WTC11 (cell line): ENCODE data around the gene ADGRV1. TPM values are rescaled to one million over a fixed set of nuclear protein-coding genes. Genes with fewer than 3 reads are reported as not detected.

Source experiments
- ATAC-seq: fragments of 200-7000 bp; cut with Tn5 transposase; 2 replicates; pipeline ENCODE4 v1.10.0; 2021; ENCODE audit warnings: mild to moderate bottlenecking, moderate library complexity
- CTCF ChIA-PET: fragments of 300-600 bp; sonication (Branson Sonifier 250); formaldehyde crosslinking; loops from one replicate; lab custom pipeline; 2021; ENCODE audit warnings: antibody characterized with exemption; lab: Charles Lee
- POLR2A ChIA-PET: fragments of 350-600 bp; sonication (Branson Sonifier 250); formaldehyde crosslinking; loops from one replicate; lab custom pipeline; 2021; ENCODE audit warnings: antibody characterized with exemption; lab: Charles Lee
- DNase-seq: peaks from one replicate; pipeline ENCODE4 v3.0.0; 2021; ENCODE audit warnings: low spot score
- H3K27ac Mint-ChIP-seq: 2 replicates; pipeline ENCODE4 v1.8.0; 2021; ENCODE audit warnings: mixed read lengths
- H3K27me3 Mint-ChIP-seq: 2 replicates; pipeline ENCODE4 v1.8.0; 2021; ENCODE audit warnings: low read depth, mild to moderate bottlenecking, moderate library complexity, mixed read lengths
- H3K36me3 Mint-ChIP-seq: 2 replicates; pipeline ENCODE4 v1.8.0; 2021; ENCODE audit warnings: mixed read lengths
- H3K4me1 Mint-ChIP-seq: 2 replicates; pipeline ENCODE4 v1.8.0; 2022; ENCODE audit warnings: mixed read lengths
- H3K4me3 Mint-ChIP-seq: 2 replicates; pipeline ENCODE4 v1.8.0; 2021; ENCODE audit warnings: mild to moderate bottlenecking, moderate library complexity, mixed read lengths
- H3K9me3 Mint-ChIP-seq: 2 replicates; pipeline ENCODE4 v1.8.0; 2021; ENCODE audit warnings: mixed read lengths
- AFF4 ChIP-seq: sonication (generic); formaldehyde crosslinking; IDR thresholded peaks from 2 replicates; pipeline ENCODE4 v1.8.1; 2023; ENCODE audit warnings: mild to moderate bottlenecking, missing genetic modification reagents, borderline replicate concordance
- AR ChIP-seq: fragments of 250-450 bp; sonication (Bioruptor Pico); IDR thresholded peaks from 2 replicates; pipeline ENCODE4 v1.9.0; 2021; ENCODE audit warnings: mild to moderate bottlenecking
- ATF1 ChIP-seq: sonication (generic); formaldehyde crosslinking; IDR thresholded peaks from 2 replicates; pipeline ENCODE4 v1.8.1; 2023; ENCODE audit warnings: mild to moderate bottlenecking, moderate library complexity, missing genetic modification reagents
- ATF6 ChIP-seq: sonication (generic); formaldehyde crosslinking; IDR thresholded peaks from 2 replicates; pipeline ENCODE4 v1.8.1; 2023; ENCODE audit warnings: mild to moderate bottlenecking, missing genetic modification reagents
- CREB1 ChIP-seq: sonication (generic); formaldehyde crosslinking; IDR thresholded peaks from 2 replicates; pipeline ENCODE4 v1.8.0; 2023; ENCODE audit warnings: mild to moderate bottlenecking, missing genetic modification reagents
- E2F4 ChIP-seq: sonication (generic); formaldehyde crosslinking; IDR thresholded peaks from 2 replicates; pipeline ENCODE4 v1.8.1; 2022; ENCODE audit warnings: low read depth, mild to moderate bottlenecking, moderate library complexity, missing genetic modification reagents, borderline replicate concordance
- ELF4 ChIP-seq: sonication (generic); formaldehyde crosslinking; IDR thresholded peaks from 2 replicates; pipeline ENCODE4 v1.8.1; 2022; ENCODE audit warnings: low read depth, mild to moderate bottlenecking, moderate library complexity, missing genetic modification reagents
- FOXJ3 ChIP-seq: sonication (generic); formaldehyde crosslinking; IDR thresholded peaks from 2 replicates; pipeline ENCODE4 v1.9.0; 2021; ENCODE audit warnings: missing genetic modification reagents, mild to moderate bottlenecking, borderline replicate concordance
- GRHL2 ChIP-seq: fragments of 250-450 bp; sonication (Bioruptor Pico); IDR thresholded peaks from 2 replicates; pipeline ENCODE4 v1.8.0; 2022; ENCODE audit warnings: mild to moderate bottlenecking, moderate library complexity; ENCODE audit not compliant: insufficient replicate concordance, severe bottlenecking
- GTF2I ChIP-seq: fragments of 250-450 bp; sonication (Bioruptor Pico); conservative IDR thresholded peaks from 2 replicates; pipeline ENCODE4 v1.4.0; 2021; ENCODE audit warnings: mild to moderate bottlenecking
- IRF1 ChIP-seq: sonication (generic); formaldehyde crosslinking; IDR thresholded peaks from 2 replicates; pipeline ENCODE4 v1.8.0; 2023; ENCODE audit warnings: missing genetic modification reagents
- MAX ChIP-seq: sonication (generic); formaldehyde crosslinking; IDR thresholded peaks from 2 replicates; pipeline ENCODE4 v1.8.0; 2022; ENCODE audit warnings: mild to moderate bottlenecking, missing genetic modification reagents
- MXD4 ChIP-seq: fragments of 250-450 bp; sonication (Bioruptor Pico); IDR thresholded peaks from 2 replicates; pipeline ENCODE4 v1.8.0; 2021; ENCODE audit warnings: mild to moderate bottlenecking, moderate library complexity, borderline replicate concordance
- NFE2L1 ChIP-seq: sonication (generic); formaldehyde crosslinking; IDR thresholded peaks from 2 replicates; pipeline ENCODE4 v1.8.1; 2023; ENCODE audit warnings: missing genetic modification reagents
- NFYB ChIP-seq: sonication (generic); formaldehyde crosslinking; conservative IDR thresholded peaks from 2 replicates; pipeline ENCODE4 v1.8.0; 2022; ENCODE audit warnings: low read depth, missing genetic modification reagents
- NR2C2 ChIP-seq: sonication (generic); formaldehyde crosslinking; IDR thresholded peaks from 2 replicates; pipeline ENCODE4 v1.8.0; 2022; ENCODE audit warnings: mild to moderate bottlenecking, missing genetic modification reagents
- OVOL2 ChIP-seq: fragments of 250-450 bp; sonication (Bioruptor Pico); IDR thresholded peaks from 2 replicates; pipeline ENCODE4 v1.9.0; 2021; ENCODE audit warnings: mild to moderate bottlenecking, borderline replicate concordance
- RORB ChIP-seq: fragments of 250-450 bp; sonication (Bioruptor Pico); IDR thresholded peaks from 2 replicates; pipeline ENCODE4 v1.9.0; 2021; ENCODE audit warnings: mild to moderate bottlenecking
- TEAD1 ChIP-seq: sonication (generic); formaldehyde crosslinking; IDR thresholded peaks from 2 replicates; pipeline ENCODE4 v1.8.0; 2022; ENCODE audit warnings: mild to moderate bottlenecking, missing genetic modification reagents
- TEAD4 ChIP-seq: sonication (generic); formaldehyde crosslinking; IDR thresholded peaks from 2 replicates; pipeline ENCODE4 v1.8.0; 2022; ENCODE audit warnings: mild to moderate bottlenecking, missing genetic modification reagents
- TP53 ChIP-seq: sonication (generic); formaldehyde crosslinking; IDR thresholded peaks from 2 replicates; pipeline ENCODE4 v1.8.1; 2023; ENCODE audit warnings: mild to moderate bottlenecking, missing genetic modification reagents
- USF1 ChIP-seq: sonication (generic); formaldehyde crosslinking; IDR thresholded peaks from 2 replicates; pipeline ENCODE4 v1.8.0; 2022; ENCODE audit warnings: mild to moderate bottlenecking, missing genetic modification reagents
- ZBTB21 ChIP-seq: sonication (generic); formaldehyde crosslinking; IDR thresholded peaks from 2 replicates; pipeline ENCODE4 v1.8.1; 2023; ENCODE audit warnings: mild to moderate bottlenecking, missing genetic modification reagents, borderline replicate concordance
- ZMAT4 ChIP-seq: fragments of 250-450 bp; sonication (Bioruptor Pico); IDR thresholded peaks from 2 replicates; pipeline ENCODE4 v1.9.0; 2021; ENCODE audit warnings: mild to moderate bottlenecking
- ZNF121 ChIP-seq: sonication (generic); formaldehyde crosslinking; IDR thresholded peaks from 2 replicates; pipeline ENCODE4 v1.8.0; 2023; ENCODE audit warnings: missing genetic modification reagents
- total RNA-seq: library from RNA; stranded (reverse); gene quantifications from 3 replicates; pipeline ENCODE4 v1.2.3, GENCODE V29; 2021

ADGRV1 gene
- total RNA-seq, 1 experiment from 2014 or later: 74.5 TPM

- ChIA-PET CTCF (no interaction called here), POLR2A (no interaction called here)
- H3K9me3 Mint-ChIP-seq: no peaks in the 10 kb centered on the region
- DNase-seq: no peak
- H3K4me1 Mint-ChIP-seq: peaks cover 32% of the 10 kb centered on the region
- H3K27ac Mint-ChIP-seq: peak overlapping the region; percentile 24; the same call in 1 of the 2 replicates
- H3K36me3 Mint-ChIP-seq: peaks cover 3% of the 10 kb centered on the region
- TF ChIP-seq IRF1 (CRISPR knock-in tag) (no peak), OVOL2 (CRISPR knock-in tag) (no peak), MXD4 (no peak), RORB (CRISPR knock-in tag) (no peak), CREB1 (CRISPR knock-in tag) (no peak), ZBTB21 (CRISPR knock-in tag) (no peak), ATF6 (CRISPR knock-in tag) (no peak), TP53 (CRISPR knock-in tag) (no peak), GRHL2 (CRISPR knock-in tag) (no peak), MAX (no peak), ELF4 (no peak), ZNF121 (CRISPR knock-in tag) (no peak), ATF1 (no peak), FOXJ3 (CRISPR knock-in tag) (no peak), NFYB (CRISPR knock-in tag) (no peak), TEAD1 (CRISPR knock-in tag) (no peak), AR (CRISPR knock-in tag) (no peak)
- H3K27me3 Mint-ChIP-seq: no peaks in the 10 kb centered on the region
- no peak overlapping the region for H3K4me3 Mint-ChIP-seq
- no peak for ATAC-seq
Measured at GRCh38 chr5:90874066-90874465, 315.5 kb downstream of the ADGRV1 start.

GRCh38 chr5:90875456-90875855 is 316.9 kb downstream of the ADGRV1 start:
- H3K27me3 Mint-ChIP-seq: no peaks in the 10 kb centered on the region
- POLR2A ChIA-PET: no interaction called here
- ATAC-seq (no peak), DNase-seq (no peak)
- H3K36me3 Mint-ChIP-seq: peaks cover 4% of the 10 kb centered on the region
- peak overlapping the region; percentile 29; the same call in 1 of the 2 replicates for H3K27ac Mint-ChIP-seq
- CTCF ChIA-PET: interaction anchor here (1.0 kb wide), 1 partner anchor 9 kb away, joined by 3 read pairs; no protein-coding TSS in a partner anchor
- no peaks in the 10 kb centered on the region for H3K9me3 Mint-ChIP-seq
- H3K4me1 Mint-ChIP-seq: peaks cover 34% of the 10 kb centered on the region
- no peak overlapping the region for H3K4me3 Mint-ChIP-seq
- TF ChIP-seq ZMAT4: no peak
- TF ChIP-seq CREB1 (CRISPR knock-in tag): no peak
- TF ChIP-seq NFE2L1 (CRISPR knock-in tag): no peak
- no peak for TF ChIP-seq E2F4 (CRISPR knock-in tag)
- TF ChIP-seq NR2C2: no peak
- no peak for TF ChIP-seq USF1 (CRISPR knock-in tag)
- TF ChIP-seq GTF2I (CRISPR knock-in tag): no peak
- no peak for TF ChIP-seq GRHL2 (CRISPR knock-in tag)
- TF ChIP-seq TEAD4 (CRISPR knock-in tag): no peak
- no peak for TF ChIP-seq AFF4 (CRISPR knock-in tag)
